Activated CD8-positive, alpha-beta memory T cell treated with anti-CD3 and anti-CD28 coated beads, Interleukin-2, amount 50 U/mL, for 24 hours (primary cell): Measurements from ENCODE around the gene TSPAN12.
A peak's percentile ranks its signal among the peaks of the same experiment; 100 is the strongest.
"Not testable (repeated sequence)": the region's sequence is repeated elsewhere in the genome, so short reads cannot be mapped to it uniquely, and the experiment has no call there.

Experiments
- DNase-seq: peaks from one replicate; pipeline ENCODE4 v3.0.0-alpha.2; 2020; ENCODE audit errors: extremely low read depth

Gene TSPAN12

GRCh38 chr7:120806669-120807068 is 51.3 kb downstream of the TSPAN12 start:
- DNase-seq, result no peak

GRCh38 chr7:120805636-120806388 is 52.1 kb downstream of the TSPAN12 start:
- no peak for DNase-seq

- DNase-seq, result no peak
These were observed 55.2 kb downstream of the TSPAN12 start for GRCh38 chr7:120802751-120803150.

- no peak for DNase-seq
These were observed 58.0 kb downstream of the TSPAN12 start for GRCh38 chr7:120799813-120800475.

GRCh38 chr7:120799147-120799546 is 58.8 kb downstream of the TSPAN12 start:
- DNase-seq, result no peak

GRCh38 chr7:120797026-120797645 is 60.8 kb downstream of the TSPAN12 start:
- DNase-seq, result no peak

GRCh38 chr7:120794106-120794729 is 63.7 kb downstream of the TSPAN12 start:
- DNase-seq, result no peak

- no peak for DNase-seq
These were observed 64.6 kb downstream of the TSPAN12 start for GRCh38 chr7:120793213-120793936.

- DNase-seq, result no peak
These were observed 65.1 kb downstream of the TSPAN12 start for GRCh38 chr7:120792861-120793130.

GRCh38 chr7:120792091-120792860 is 65.7 kb downstream of the TSPAN12 start:
- peak; percentile 14 for DNase-seq

GRCh38 chr7:120785095-120785494 is 72.8 kb downstream of the TSPAN12 start:
- no peak for DNase-seq

- no peak for DNase-seq
These were observed 74.2 kb downstream of the TSPAN12 start for GRCh38 chr7:120783721-120784120.

- no peak for DNase-seq
These were observed 74.7 kb downstream of the TSPAN12 start for GRCh38 chr7:120783273-120783672.

GRCh38 chr7:120781924-120782323 is 76.0 kb downstream of the TSPAN12 start:
- not testable (repeated sequence) for DNase-seq

GRCh38 chr7:120780938-120781337 is 77.0 kb downstream of the TSPAN12 start:
- DNase-seq, result no peak

GRCh38 chr7:120780451-120780850 is 77.5 kb downstream of the TSPAN12 start:
- not testable (repeated sequence) for DNase-seq

GRCh38 chr7:120779078-120779477 is 78.9 kb downstream of the TSPAN12 start:
- not testable (repeated sequence) for DNase-seq

GRCh38 chr7:120775755-120776154 is 82.2 kb downstream of the TSPAN12 start:
- no peak for DNase-seq

- no peak for DNase-seq
These were observed 83.5 kb downstream of the TSPAN12 start for GRCh38 chr7:120774481-120774880.

GRCh38 chr7:120770206-120770605 is 87.7 kb downstream of the TSPAN12 start:
- DNase-seq, result no peak

- DNase-seq, result no peak
These were observed 97.1 kb downstream of the TSPAN12 start for GRCh38 chr7:120760851-120761250.
